H9 (cell line): ENCODE data around the gene MON1A. TPM values are rescaled to one million over a fixed set of nuclear protein-coding genes. Genes with fewer than 3 reads are reported as not detected.

Source experiments
- DNase-seq: peaks from one replicate; pipeline ENCODE4 v3.0.0-alpha.2; 2017
- H2AFZ ChIP-seq: one replicate; pipeline ENCODE4 v1.6.1; 2013; ENCODE audit warnings: mild to moderate bottlenecking, low read length, control low read depth, moderate library complexity
- H2AK5ac ChIP-seq: 2 replicates; pipeline ENCODE4 v1.6.1; 2013; ENCODE audit warnings: low read length, control low read depth, mixed read lengths; ENCODE audit not compliant: insufficient read length
- H2BK120ac ChIP-seq: one replicate; pipeline ENCODE4 v1.6.1; 2013; ENCODE audit warnings: low read depth, mild to moderate bottlenecking, low read length, control low read depth, inconsistent platforms; ENCODE audit not compliant: poor library complexity, severe bottlenecking
- H2BK12ac ChIP-seq: 2 replicates; pipeline ENCODE4 v1.6.1; 2013; ENCODE audit warnings: low read length, control low read depth, mixed read lengths, low read depth; ENCODE audit not compliant: insufficient read length
- H2BK15ac ChIP-seq: 2 replicates; pipeline ENCODE4 v1.6.1; 2013; ENCODE audit warnings: low read depth, low read length, control low read depth
- H2BK20ac ChIP-seq: one replicate; pipeline ENCODE4 v1.6.1; 2013; ENCODE audit warnings: low read depth, mild to moderate bottlenecking, low read length, control low read depth, inconsistent platforms; ENCODE audit not compliant: poor library complexity, severe bottlenecking
- H2BK5ac ChIP-seq: 2 replicates; pipeline ENCODE4 v1.6.1; 2013; ENCODE audit warnings: low read length, control low read depth, mixed read lengths; ENCODE audit not compliant: insufficient read length
- H3K14ac ChIP-seq: 2 replicates; pipeline ENCODE4 v1.6.1; 2013; ENCODE audit warnings: low read length, control low read depth; ENCODE audit not compliant: insufficient read depth
- H3K18ac ChIP-seq: 2 replicates; pipeline ENCODE4 v1.6.1; 2013; ENCODE audit warnings: low read depth, mild to moderate bottlenecking, mixed read lengths, low read length, control low read depth; ENCODE audit not compliant: insufficient read length
- H3K23ac ChIP-seq: 2 replicates; pipeline ENCODE4 v1.6.1; 2013; ENCODE audit warnings: low read length, control low read depth, mixed read lengths, low read depth; ENCODE audit not compliant: insufficient read length
- H3K23me2 ChIP-seq: 2 replicates; pipeline ENCODE4 v1.6.1; 2013; ENCODE audit warnings: low read depth, mild to moderate bottlenecking, mixed read lengths, low read length, control low read depth; ENCODE audit not compliant: insufficient read length, poor library complexity, severe bottlenecking
- H3K27ac ChIP-seq: 2 replicates; pipeline ENCODE4 v1.5.1; 2013; ENCODE audit warnings: low read length, control low read depth, mixed read lengths, low read depth; ENCODE audit not compliant: insufficient read length
- H3K27me3 ChIP-seq: 2 replicates; pipeline ENCODE4 v1.6.1; 2013; ENCODE audit warnings: low read length, control low read depth, inconsistent platforms; ENCODE audit not compliant: insufficient read depth
- H3K4ac ChIP-seq: 2 replicates; pipeline ENCODE4 v1.6.1; 2013; ENCODE audit warnings: low read depth, mild to moderate bottlenecking, control low read depth, inconsistent platforms, low read length, moderate library complexity
- H3K4me1 ChIP-seq: 2 replicates; pipeline ENCODE4 v1.6.1; 2013; ENCODE audit warnings: low read length, control low read depth, inconsistent platforms; ENCODE audit not compliant: insufficient read depth
- H3K4me2 ChIP-seq: 2 replicates; pipeline ENCODE4 v1.6.1; 2013; ENCODE audit warnings: low read length, control low read depth, mixed read lengths; ENCODE audit not compliant: insufficient read length, insufficient read depth
- H3K56ac ChIP-seq: 2 replicates; pipeline ENCODE4 v1.6.1; 2013; ENCODE audit warnings: low read depth, mild to moderate bottlenecking, mixed read lengths, low read length, control low read depth; ENCODE audit not compliant: insufficient read length
- H3K79me1 ChIP-seq: 2 replicates; pipeline ENCODE4 v1.6.1; 2013; ENCODE audit warnings: low read depth, mild to moderate bottlenecking, moderate library complexity, low read length, control low read depth, inconsistent platforms; ENCODE audit not compliant: insufficient read depth, poor library complexity, severe bottlenecking
- H3K79me2 ChIP-seq: 2 replicates; pipeline ENCODE4 v1.6.1; 2013; ENCODE audit warnings: low read length, control low read depth, inconsistent platforms; ENCODE audit not compliant: insufficient read depth
- H3K9ac ChIP-seq: 2 replicates; pipeline ENCODE4 v1.6.1; 2013; ENCODE audit warnings: low read length, control low read depth, mixed read lengths; ENCODE audit not compliant: insufficient read length; ENCODE audit errors: extremely low read depth
- H3K9me3 ChIP-seq: one replicate; pipeline ENCODE4 v1.6.1; 2013; ENCODE audit warnings: low read depth, low read length, inconsistent platforms; ENCODE audit not compliant: control insufficient read depth
- H3T11ph ChIP-seq: one replicate; pipeline ENCODE4 v1.6.1; 2013; ENCODE audit warnings: mild to moderate bottlenecking, low read length, control low read depth, inconsistent platforms
- H4K20me1 ChIP-seq: one replicate; pipeline ENCODE4 v1.6.1; 2013; ENCODE audit not compliant: control insufficient read depth, insufficient read length, insufficient read depth
- H4K5ac ChIP-seq: 2 replicates; pipeline ENCODE4 v1.6.1; 2013; ENCODE audit warnings: low read depth, mild to moderate bottlenecking, mixed read lengths, low read length, control low read depth; ENCODE audit not compliant: insufficient read length
- H4K8ac ChIP-seq: replicated peaks from 2 replicates; pipeline ENCODE4 v1.6.1; 2013; ENCODE audit warnings: low read length, control low read depth, mixed read lengths, low read depth; ENCODE audit not compliant: insufficient read length
- H4K91ac ChIP-seq: 2 replicates; pipeline ENCODE4 v1.6.1; 2013; ENCODE audit warnings: low read depth, mild to moderate bottlenecking, moderate library complexity, mixed read lengths, low read length, control low read depth; ENCODE audit not compliant: insufficient read length
- H3K27ac Mint-ChIP-seq, 3 experiments: 2 replicates in 2 of 3; 3 replicates in 1 of 3; pipeline ENCODE4 v1.8.0; 2020 to 2021; ENCODE audit warnings: mixed read lengths in 3 of 3, mild to moderate bottlenecking in 1 of 3, moderate library complexity in 1 of 3
- H3K27me3 Mint-ChIP-seq: 2 replicates; pipeline ENCODE4 v1.8.0; 2021; ENCODE audit warnings: low read depth, mild to moderate bottlenecking, moderate library complexity, mixed read lengths
- H3K36me3 Mint-ChIP-seq, 3 experiments: 2 replicates in 2 of 3; 3 replicates in 1 of 3; pipeline ENCODE4 v1.8.0; 2020 to 2021; ENCODE audit warnings: low read depth in 3 of 3, mixed read lengths in 3 of 3; ENCODE audit not compliant: insufficient read depth in 1 of 3
- H3K4me1 Mint-ChIP-seq, 2 experiments: 2 replicates each; pipeline ENCODE4 v1.8.0; 2020; ENCODE audit warnings: mixed read lengths in 2 of 2
- H3K4me3 Mint-ChIP-seq, 2 experiments: 2 replicates in 1 of 2; 3 replicates in 1 of 2; pipeline ENCODE4 v1.8.0; 2020 to 2021; ENCODE audit warnings: mild to moderate bottlenecking in 2 of 2, mixed read lengths in 2 of 2, moderate library complexity in 1 of 2
- H3K9me3 Mint-ChIP-seq, 2 experiments: 2 replicates in 1 of 2; 3 replicates in 1 of 2; pipeline ENCODE4 v1.8.0; 2020; ENCODE audit warnings: mild to moderate bottlenecking in 2 of 2, mixed read lengths in 2 of 2, moderate library complexity in 1 of 2
- WGBS: extraction: QIAGEN DNeasy Blood & Tissue Kit; methylation state at CpG from one replicate; pipeline ENCODE4 v1.1.7; 2013; ENCODE audit warnings: missing lambda C conversion rate, low lambda C conversion rate, mixed read lengths; ENCODE audit not compliant: insufficient read length; ENCODE audit errors: extremely low coverage; 5-methylcytosine and 5-hydroxymethylcytosine counted together
- total RNA-seq: library from RNA; stranded (reverse); gene quantifications from 2 replicates; pipeline ENCODE4 v1.2.1, GENCODE V29; 2021
- TF ChIP-seq, protein P1 (sequence below): fragments of 200-600 bp; sonication (generic); conservative IDR thresholded peaks from 3 replicates; pipeline ENCODE4 v1.8.0; 2021; ENCODE audit warnings: antibody characterized with exemption, mild to moderate bottlenecking

Gene MON1A
- total RNA-seq, 1 experiment from 2014 or later, result 10.0 TPM

GRCh38 chr3:49930168-49930690, 618 bp upstream of the MON1A start:
- Histone ChIP-seq H3K56ac (no peak overlapping the region), H3K4me2 (peak overlapping the region; percentile 64), H2BK15ac (no peak overlapping the region), H3K79me2 (no peaks in the 10 kb centered on the region), H4K91ac (no peak overlapping the region), H3K23ac (no peak overlapping the region), H4K20me1 (no peaks in the 10 kb centered on the region), H4K5ac (no peak overlapping the region), H2BK20ac (no peak overlapping the region), H2BK120ac (no peak overlapping the region), H3K18ac (no peak overlapping the region), H2AK5ac (no peak overlapping the region), H3K27ac (no peak overlapping the region), H3K9me3 (no peaks in the 10 kb centered on the region), H3K14ac (no peak overlapping the region), H4K8ac (no peak overlapping the region), H2BK5ac (no peak overlapping the region), H3T11ph (no peak overlapping the region), H2AFZ (peak overlapping the region; percentile 61), H3K23me2 (peaks cover 2% of the 10 kb centered on the region), H3K4me1 (no peaks in the 10 kb centered on the region), H3K9ac (peak overlapping the region; percentile 16), H2BK12ac (no peak overlapping the region), H3K27me3 (no peaks in the 10 kb centered on the region), H3K79me1 (no peaks in the 10 kb centered on the region), H3K4ac (no peak overlapping the region)
- DNase-seq, result no peak
- Mint-ChIP-seq H3K4me3 (peak overlapping the region; percentile 81 to 93), H3K27ac (peak overlapping the region; percentile 84 to 94 (median 91)), H3K27me3 (no peaks in the 10 kb centered on the region), H3K9me3 (no peaks in the 10 kb centered on the region), H3K36me3 (no peaks in the 10 kb centered on the region), H3K4me1 (peaks cover 19 to 20% of the 10 kb centered on the region in 2 experiments)
- no CpG with 5 or more reads among the region's 16 CpGs for WGBS
- TF ChIP-seq, protein P1, sequence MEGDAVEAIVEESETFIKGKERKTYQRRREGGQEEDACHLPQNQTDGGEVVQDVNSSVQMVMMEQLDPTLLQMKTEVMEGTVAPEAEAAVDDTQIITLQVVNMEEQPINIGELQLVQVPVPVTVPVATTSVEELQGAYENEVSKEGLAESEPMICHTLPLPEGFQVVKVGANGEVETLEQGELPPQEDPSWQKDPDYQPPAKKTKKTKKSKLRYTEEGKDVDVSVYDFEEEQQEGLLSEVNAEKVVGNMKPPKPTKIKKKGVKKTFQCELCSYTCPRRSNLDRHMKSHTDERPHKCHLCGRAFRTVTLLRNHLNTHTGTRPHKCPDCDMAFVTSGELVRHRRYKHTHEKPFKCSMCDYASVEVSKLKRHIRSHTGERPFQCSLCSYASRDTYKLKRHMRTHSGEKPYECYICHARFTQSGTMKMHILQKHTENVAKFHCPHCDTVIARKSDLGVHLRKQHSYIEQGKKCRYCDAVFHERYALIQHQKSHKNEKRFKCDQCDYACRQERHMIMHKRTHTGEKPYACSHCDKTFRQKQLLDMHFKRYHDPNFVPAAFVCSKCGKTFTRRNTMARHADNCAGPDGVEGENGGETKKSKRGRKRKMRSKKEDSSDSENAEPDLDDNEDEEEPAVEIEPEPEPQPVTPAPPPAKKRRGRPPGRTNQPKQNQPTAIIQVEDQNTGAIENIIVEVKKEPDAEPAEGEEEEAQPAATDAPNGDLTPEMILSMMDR, result no peak
